K562 (cell line): ENCODE data around the gene ADD2. TPM values are rescaled to one million over a fixed set of nuclear protein-coding genes. Genes with fewer than 3 reads are reported as not detected.

Experiments
- ASH1L ChIP-seq: fragments of 450-650 bp; IDR thresholded peaks from 2 replicates; pipeline ENCODE4 v1.6.1; 2018; ENCODE audit warnings: borderline replicate concordance, mild to moderate bottlenecking, low read depth; ENCODE audit not compliant: partially characterized antibody
- BCOR ChIP-seq: fragments of 450-650 bp; IDR thresholded peaks from 2 replicates; pipeline ENCODE4 v1.6.1; 2016
- CC2D1A ChIP-seq: fragments of 450-650 bp; IDR thresholded peaks from 2 replicates; pipeline ENCODE4 v1.6.1; 2017; ENCODE audit warnings: mild to moderate bottlenecking
- EP400 ChIP-seq: fragments of 450-650 bp; IDR thresholded peaks from 2 replicates; pipeline ENCODE4 v1.6.1; 2017; ENCODE audit warnings: antibody characterized with exemption, mild to moderate bottlenecking, moderate library complexity
- ETV6 ChIP-seq, 3 experiments: fragments of 150-350 bp in 1 of 3; sonication (generic) in 1 of 3; formaldehyde crosslinking in 1 of 3; IDR thresholded peaks; 2 replicates each; pipeline versions ENCODE4 v1.6.1 to v1.8.0; 2014 to 2022; ENCODE audit warnings: borderline replicate concordance in 2 of 3, low read depth in 2 of 3, antibody characterized with exemption in 1 of 3, low read length in 1 of 3, mild to moderate bottlenecking in 1 of 3, missing genetic modification reagents in 1 of 3
- KDM1A ChIP-seq, 2 experiments: fragments of 450-650 bp; IDR thresholded peaks; 2 replicates each; pipeline ENCODE4 v1.6.1; 2016; ENCODE audit warnings: mild to moderate bottlenecking in 2 of 2
- PREB ChIP-seq: sonication (generic); formaldehyde crosslinking; IDR thresholded peaks from 2 replicates; pipeline ENCODE4 v1.8.1; 2023; ENCODE audit warnings: mild to moderate bottlenecking, missing genetic modification reagents
- TCFL5 ChIP-seq: fragments of 250-450 bp; sonication (Bioruptor Pico); conservative IDR thresholded peaks from 2 replicates; pipeline ENCODE4 v1.6.1; 2021; ENCODE audit warnings: mild to moderate bottlenecking, moderate library complexity, matching md5 sums
- TEAD1 ChIP-seq, 2 experiments: fragments of 450-650 bp in 1 of 2; sonication (generic) in 1 of 2; formaldehyde crosslinking; IDR thresholded peaks; 2 replicates each; pipeline versions ENCODE4 v1.4.0 to v1.8.0; 2020 to 2022; ENCODE audit warnings: mild to moderate bottlenecking in 2 of 2, missing genetic modification reagents in 1 of 2
- ZC3H4 ChIP-seq: sonication (generic); formaldehyde crosslinking; IDR thresholded peaks from 2 replicates; pipeline ENCODE4 v1.9.0; 2021; ENCODE audit warnings: missing genetic modification reagents, borderline replicate concordance
- ZNF197 ChIP-seq: fragments of 200-800 bp; sonication (Bioruptor generic); IDR thresholded peaks from 2 replicates; pipeline ENCODE4 v1.6.1; 2016; ENCODE audit warnings: low read depth, missing genetic modification characterization, missing compliant biosample characterization
- polyA plus RNA-seq, 8 experiments: library from polyadenylated mRNA; depleted of rRNA in 4 of 8; stranded (reverse) in 5 of 8; unstranded in 3 of 8; fragments of >200 nt; fragmentation: Nextera tagmentation in 2 of 8; fragmentation: Illumina TruSeq in 1 of 8; extraction: Ambion mirVana in 2 of 8; extraction: Trizol in 1 of 8; gene quantifications; 2 replicates each; pipeline versions ENCODE4 v1.2.1 to v1.2.3, GENCODE V29; 2011 to 2014; ENCODE audit warnings: inconsistent platforms in 1 of 8, missing spikeins in 1 of 8
- total RNA-seq, 7 experiments: library from RNA; depleted of rRNA in 6 of 7; stranded (reverse); fragments of >200 nt in 6 of 7; fragmentation: Illumina TruSeq in 2 of 7; extraction: Trizol in 2 of 7; gene quantifications; 2 replicates each; pipeline versions ENCODE4 v1.2.1 to v1.2.3, GENCODE V29; 2011 to 2021; ENCODE audit warnings: low replicate concordance in 1 of 7
- TF ChIP-seq, protein P1 (sequence below): IDR thresholded peaks from 2 replicates; pipeline ENCODE4 v1.6.1; 2012; ENCODE audit warnings: low read depth, low read length, improper control_type of control experiment, borderline replicate concordance
- TF ChIP-seq, protein P2 (sequence below): sonication (generic); formaldehyde crosslinking; IDR thresholded peaks from 2 replicates; pipeline ENCODE4 v1.8.0; 2022; ENCODE audit warnings: missing genetic modification reagents, mild to moderate bottlenecking, borderline replicate concordance

Gene ADD2
- total and polyA plus RNA-seq, 9 of the 15 experiments (the other 6 are each of a cell fraction or from before 2014, with no cell fraction given) = 3.5 to 63.0 (median 36.2) TPM

- TF ChIP-seq ASH1L = no peak
- TF ChIP-seq TEAD1 (CRISPR knock-in tag; IDR thresholded peaks at IDR 0.05) = no peak
- TF ChIP-seq, protein P1, sequence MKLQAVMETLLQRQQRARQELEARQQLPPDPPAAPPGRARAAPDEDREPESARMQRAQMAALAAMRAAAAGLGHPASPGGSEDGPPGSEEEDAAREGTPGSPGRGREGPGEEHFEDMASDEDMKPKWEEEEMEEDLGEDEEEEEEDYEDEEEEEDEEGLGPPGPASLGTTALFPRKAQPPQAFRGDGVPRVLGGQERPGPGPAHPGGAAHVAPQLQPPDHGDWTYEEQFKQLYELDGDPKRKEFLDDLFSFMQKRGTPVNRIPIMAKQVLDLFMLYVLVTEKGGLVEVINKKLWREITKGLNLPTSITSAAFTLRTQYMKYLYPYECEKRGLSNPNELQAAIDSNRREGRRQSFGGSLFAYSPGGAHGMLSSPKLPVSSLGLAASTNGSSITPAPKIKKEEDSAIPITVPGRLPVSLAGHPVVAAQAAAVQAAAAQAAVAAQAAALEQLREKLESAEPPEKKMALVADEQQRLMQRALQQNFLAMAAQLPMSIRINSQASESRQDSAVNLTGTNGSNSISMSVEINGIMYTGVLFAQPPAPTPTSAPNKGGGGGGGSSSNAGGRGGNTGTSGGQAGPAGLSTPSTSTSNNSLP = no peak
- no peak for TF ChIP-seq BCOR
- no peak for TF ChIP-seq PREB
- TF ChIP-seq ETV6 (IDR thresholded peaks at IDR 0.05; ENCODE audit: borderline replicate concordance in 1 of 2, low read depth in 2 of 2, low read length in 1 of 2) = no peak
- TF ChIP-seq ETV6 (CRISPR knock-in tag; IDR thresholded peaks at IDR 0.05; ENCODE audit: borderline replicate concordance) = no peak
- TF ChIP-seq EP400 = no peak
- no peak for TF ChIP-seq TCFL5 (CRISPR knock-in tag)
- no peak for TF ChIP-seq ZC3H4 (CRISPR knock-in tag)
- TF ChIP-seq ZNF197 (CRISPR knock-in tag) = no peak
- TF ChIP-seq KDM1A (IDR thresholded peaks at IDR 0.05) = no peak
- TF ChIP-seq CC2D1A = no peak
- TF ChIP-seq, protein P2, sequence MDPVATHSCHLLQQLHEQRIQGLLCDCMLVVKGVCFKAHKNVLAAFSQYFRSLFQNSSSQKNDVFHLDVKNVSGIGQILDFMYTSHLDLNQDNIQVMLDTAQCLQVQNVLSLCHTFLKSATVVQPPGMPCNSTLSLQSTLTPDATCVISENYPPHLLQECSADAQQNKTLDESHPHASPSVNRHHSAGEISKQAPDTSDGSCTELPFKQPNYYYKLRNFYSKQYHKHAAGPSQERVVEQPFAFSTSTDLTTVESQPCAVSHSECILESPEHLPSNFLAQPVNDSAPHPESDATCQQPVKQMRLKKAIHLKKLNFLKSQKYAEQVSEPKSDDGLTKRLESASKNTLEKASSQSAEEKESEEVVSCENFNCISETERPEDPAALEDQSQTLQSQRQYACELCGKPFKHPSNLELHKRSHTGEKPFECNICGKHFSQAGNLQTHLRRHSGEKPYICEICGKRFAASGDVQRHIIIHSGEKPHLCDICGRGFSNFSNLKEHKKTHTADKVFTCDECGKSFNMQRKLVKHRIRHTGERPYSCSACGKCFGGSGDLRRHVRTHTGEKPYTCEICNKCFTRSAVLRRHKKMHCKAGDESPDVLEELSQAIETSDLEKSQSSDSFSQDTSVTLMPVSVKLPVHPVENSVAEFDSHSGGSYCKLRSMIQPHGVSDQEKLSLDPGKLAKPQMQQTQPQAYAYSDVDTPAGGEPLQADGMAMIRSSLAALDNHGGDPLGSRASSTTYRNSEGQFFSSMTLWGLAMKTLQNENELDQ (CRISPR knock-in tag) = no peak
These were observed 56.8 kb downstream of the ADD2 start (continued) for GRCh38 chr2:70711191-70711590.
